ENCODE measurements around the gene AIG1. TPM values are rescaled to one million over a fixed set of nuclear protein-coding genes. Genes with fewer than 3 reads are reported as not detected.

The AIG1 gene
- total and polyA plus RNA-seq, 4 donors = 19.9 to 31.7 (median 27.3) TPM

DNA sequence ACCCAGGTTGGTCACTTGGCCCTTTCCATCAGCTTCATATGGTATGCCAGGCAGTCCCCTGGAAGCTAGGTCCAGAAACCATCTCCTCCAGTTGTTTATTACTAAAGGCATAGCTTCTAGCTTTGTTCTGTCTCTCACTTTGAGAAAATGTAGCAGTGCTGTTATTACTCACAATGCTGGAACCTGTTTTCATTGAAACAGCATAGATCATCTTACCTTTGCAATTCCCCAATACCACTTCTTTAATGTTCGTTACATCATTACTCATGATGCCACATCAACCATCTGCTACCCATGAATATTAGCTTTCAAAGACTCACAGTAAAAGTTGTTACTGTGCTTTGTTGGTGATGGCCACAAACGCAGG is 301.5 kb downstream of the AIG1 start:
- WGBS, 2 donors = 89 to 90% methylated on average over 2 of the region's 2 CpGs
- Histone ChIP-seq H3K9me3 (ENCODE audit: control insufficient read depth in 4 of 4, insufficient read depth in 3 of 4, low read length in 3 of 4) (no peaks in the 10 kb centered on the region), H3K9ac (ENCODE audit: insufficient read depth in 1 of 2, low read length in 2 of 2) (no peak overlapping the region), H3K4me3 (no peak overlapping the region), H3K27me3 (ENCODE audit: control insufficient read depth in 3 of 3, insufficient read depth in 3 of 3, low read length in 2 of 3) (no peaks in the 10 kb centered on the region), H3K4me1 (ENCODE audit: control insufficient read depth in 5 of 5, insufficient read depth in 5 of 5, low read length in 5 of 5) (peaks cover 0 to 9% (median 0%) of the 10 kb centered on the region in 5 donors), H3K27ac (ENCODE audit: low read depth in 1 of 2, low read length in 1 of 2) (no peak overlapping the region), H3K36me3 (ENCODE audit: control insufficient read depth in 4 of 4, insufficient read depth in 4 of 4, low read length in 4 of 4) (no peaks in the 10 kb centered on the region)
- TF ChIP-seq CTCF (IDR thresholded peaks at IDR 0.05; ENCODE audit: control extremely low read depth, extremely low read depth) = no peak
- ATAC-seq (ENCODE audit: insufficient read depth, low FRiP score) (no peak), DNase-seq (no peak)

GRCh38 chr6:143363299-143363698 is 302.6 kb downstream of the AIG1 start:
- Histone ChIP-seq H3K4me3 (no peak overlapping the region), H3K27ac (ENCODE audit: low read depth in 1 of 2, low read length in 1 of 2) (no peak overlapping the region), H3K4me1 (ENCODE audit: control insufficient read depth in 5 of 5, insufficient read depth in 5 of 5, low read length in 5 of 5) (peaks cover 0 to 2% (median 0%) of the 10 kb centered on the region in 5 donors), H3K36me3 (ENCODE audit: control insufficient read depth in 4 of 4, insufficient read depth in 4 of 4, low read length in 4 of 4) (no peaks in the 10 kb centered on the region), H3K9me3 (ENCODE audit: control insufficient read depth in 4 of 4, insufficient read depth in 3 of 4, low read length in 3 of 4) (no peaks in the 10 kb centered on the region), H3K9ac (ENCODE audit: insufficient read depth in 1 of 2, low read length in 2 of 2) (no peak overlapping the region), H3K27me3 (ENCODE audit: control insufficient read depth in 3 of 3, insufficient read depth in 3 of 3, low read length in 2 of 3) (no peaks in the 10 kb centered on the region)
- TF ChIP-seq CTCF (IDR thresholded peaks at IDR 0.05; ENCODE audit: control extremely low read depth, extremely low read depth) = no peak
- WGBS, 2 donors = 80 to 85% methylated on average over 2 of the region's 2 CpGs
- peak in 2 of 3 donors; percentile 25 to 34 for DNase-seq
- ATAC-seq (ENCODE audit: insufficient read depth, low FRiP score) = no peak

GRCh38 chr6:143368426-143368825 is 307.7 kb downstream of the AIG1 start:
- Histone ChIP-seq H3K27me3 (ENCODE audit: control insufficient read depth in 3 of 3, insufficient read depth in 3 of 3, low read length in 2 of 3) (no peaks in the 10 kb centered on the region), H3K4me1 (ENCODE audit: control insufficient read depth in 5 of 5, insufficient read depth in 5 of 5, low read length in 5 of 5) (no peaks in the 10 kb centered on the region), H3K36me3 (ENCODE audit: control insufficient read depth in 4 of 4, insufficient read depth in 4 of 4, low read length in 4 of 4) (no peaks in the 10 kb centered on the region), H3K27ac (ENCODE audit: low read depth in 1 of 2, low read length in 1 of 2) (no peak overlapping the region), H3K9ac (ENCODE audit: insufficient read depth in 1 of 2, low read length in 2 of 2) (no peak overlapping the region), H3K9me3 (ENCODE audit: control insufficient read depth in 4 of 4, insufficient read depth in 3 of 4, low read length in 3 of 4) (no peaks in the 10 kb centered on the region), H3K4me3 (no peak overlapping the region)
- WGBS, 2 donors = 92 to 93% methylated on average over 2 of the region's 2 CpGs
- TF ChIP-seq CTCF (IDR thresholded peaks at IDR 0.05; ENCODE audit: control extremely low read depth, extremely low read depth) = no peak
- DNase-seq (no peak), ATAC-seq (ENCODE audit: insufficient read depth, low FRiP score) (no peak)

GRCh38 chr6:143369971-143370370 is 309.3 kb downstream of the AIG1 start:
- H3K27me3 ChIP-seq (ENCODE audit: control insufficient read depth in 3 of 3, insufficient read depth in 3 of 3, low read length in 2 of 3) = no peaks in the 10 kb centered on the region
- H3K4me3 ChIP-seq = no peak overlapping the region
- no peak for TF ChIP-seq CTCF (IDR thresholded peaks at IDR 0.05; ENCODE audit: control extremely low read depth, extremely low read depth)
- ATAC-seq (ENCODE audit: insufficient read depth, low FRiP score) (no peak), DNase-seq (no peak)
- H3K9me3 ChIP-seq (ENCODE audit: control insufficient read depth in 4 of 4, insufficient read depth in 3 of 4, low read length in 3 of 4) = no peaks in the 10 kb centered on the region
- H3K9ac ChIP-seq (ENCODE audit: insufficient read depth in 1 of 2, low read length in 2 of 2) = no peak overlapping the region
- H3K27ac ChIP-seq (ENCODE audit: low read depth in 1 of 2, low read length in 1 of 2) = no peak overlapping the region
- H3K4me1 ChIP-seq (ENCODE audit: control insufficient read depth in 5 of 5, insufficient read depth in 5 of 5, low read length in 5 of 5) = no peaks in the 10 kb centered on the region
- WGBS, 2 donors = 67 to 77% methylated on average over 3 of the region's 3 CpGs
- no peaks in the 10 kb centered on the region for H3K36me3 ChIP-seq (ENCODE audit: control insufficient read depth in 4 of 4, insufficient read depth in 4 of 4, low read length in 4 of 4)
